Upper lobe of left lung (tissue), 4 donors: ENCODE measurements around the gene MRPL22.

Source experiments
- EP300 ChIP-seq, 4 donors: sonication (generic); formaldehyde crosslinking; IDR thresholded peaks; one replicate each; pipeline ENCODE4 v1.5.1; 2017; ENCODE audit warnings: antibody characterized with exemption in 4 of 4, control low read depth in 2 of 4
- TF ChIP-seq, protein P1 (sequence below), 6 experiments: fragments of 450-650 bp in 4 of 6; fragments of 200-600 bp in 2 of 6; sonication (generic) in 2 of 6; IDR thresholded peaks; one replicate each; pipeline ENCODE4 v1.5.1; 2016 to 2019; ENCODE audit warnings: antibody characterized with exemption in 6 of 6

DNA sequence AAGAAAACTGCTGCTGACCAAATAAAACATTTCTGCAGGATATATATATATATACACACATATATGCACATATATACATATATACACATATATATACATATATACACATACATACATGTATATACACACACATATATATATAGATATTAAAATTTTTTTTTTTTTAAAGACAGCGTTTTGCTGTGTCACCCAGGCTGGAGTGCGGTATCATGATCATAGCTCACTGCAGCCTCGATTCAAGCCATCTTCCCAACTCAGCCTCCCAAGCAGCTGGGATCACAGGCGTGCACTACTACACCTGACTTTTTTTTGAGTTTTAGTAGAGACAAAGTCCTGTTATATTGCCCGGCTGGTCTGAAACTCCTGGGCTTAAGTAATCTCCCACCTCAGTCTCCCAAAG is 2.7 kb downstream of the MRPL22 start:
- TF ChIP-seq EP300 (IDR thresholded peaks at IDR 0.05), result no peak
- TF ChIP-seq, protein P1, sequence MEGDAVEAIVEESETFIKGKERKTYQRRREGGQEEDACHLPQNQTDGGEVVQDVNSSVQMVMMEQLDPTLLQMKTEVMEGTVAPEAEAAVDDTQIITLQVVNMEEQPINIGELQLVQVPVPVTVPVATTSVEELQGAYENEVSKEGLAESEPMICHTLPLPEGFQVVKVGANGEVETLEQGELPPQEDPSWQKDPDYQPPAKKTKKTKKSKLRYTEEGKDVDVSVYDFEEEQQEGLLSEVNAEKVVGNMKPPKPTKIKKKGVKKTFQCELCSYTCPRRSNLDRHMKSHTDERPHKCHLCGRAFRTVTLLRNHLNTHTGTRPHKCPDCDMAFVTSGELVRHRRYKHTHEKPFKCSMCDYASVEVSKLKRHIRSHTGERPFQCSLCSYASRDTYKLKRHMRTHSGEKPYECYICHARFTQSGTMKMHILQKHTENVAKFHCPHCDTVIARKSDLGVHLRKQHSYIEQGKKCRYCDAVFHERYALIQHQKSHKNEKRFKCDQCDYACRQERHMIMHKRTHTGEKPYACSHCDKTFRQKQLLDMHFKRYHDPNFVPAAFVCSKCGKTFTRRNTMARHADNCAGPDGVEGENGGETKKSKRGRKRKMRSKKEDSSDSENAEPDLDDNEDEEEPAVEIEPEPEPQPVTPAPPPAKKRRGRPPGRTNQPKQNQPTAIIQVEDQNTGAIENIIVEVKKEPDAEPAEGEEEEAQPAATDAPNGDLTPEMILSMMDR (IDR thresholded peaks at IDR 0.05), result no peak
